Muscle of leg (tissue), 16 donors: ENCODE measurements around the gene SETBP1. TPM values are rescaled to one million over a fixed set of nuclear protein-coding genes. Genes with fewer than 3 reads are reported as not detected.
A peak's percentile ranks its signal among the peaks of the same experiment; 100 is the strongest.

Experiments used
- DNase-seq: peaks from one replicate; pipeline ENCODE4 v3.0.0; 2013
- H3K27ac ChIP-seq: one replicate; pipeline ENCODE4 v1.5.1; 2013; ENCODE audit warnings: mild to moderate bottlenecking, low read length, control low read depth
- H3K27me3 ChIP-seq: one replicate; pipeline ENCODE4 v1.6.1; 2013; ENCODE audit warnings: low read length; ENCODE audit not compliant: control insufficient read depth, insufficient read depth
- H3K36me3 ChIP-seq: one replicate; pipeline ENCODE4 v1.6.1; 2013; ENCODE audit warnings: low read length; ENCODE audit not compliant: control insufficient read depth, insufficient read depth
- H3K4me1 ChIP-seq: one replicate; pipeline ENCODE4 v1.6.1; 2013; ENCODE audit warnings: low read length; ENCODE audit not compliant: control insufficient read depth, insufficient read depth
- H3K4me3 ChIP-seq: one replicate; pipeline ENCODE4 v1.5.1; 2013; ENCODE audit warnings: low read length, control low read depth
- H3K9me3 ChIP-seq: replicated peaks from 2 replicates; pipeline ENCODE4 v1.6.1; 2013; ENCODE audit warnings: low read depth, low read length; ENCODE audit not compliant: control insufficient read depth
- WGBS: methylation state at CpG from one replicate; pipeline ENCODE4 v1.1.5; 2013; ENCODE audit warnings: missing lambda C conversion rate; ENCODE audit not compliant: insufficient coverage; 5-methylcytosine and 5-hydroxymethylcytosine counted together
- long read RNA-seq, 11 donors: transcript quantifications; one replicate each; lab custom pipeline, GENCODE V29; 2026
- polyA plus RNA-seq, 8 donors: library from polyadenylated mRNA; unstranded; fragments of 120-200 nt; gene quantifications; one replicate each; pipeline versions ENCODE4 v1.2.1 to v1.2.3, GENCODE V29; 2013; ENCODE audit warnings: inconsistent platforms in 1 of 8, low replicate concordance in 1 of 8; ENCODE audit not compliant: insufficient read length in 8 of 8, insufficient read depth in 1 of 8
- total RNA-seq: library from RNA; stranded (reverse); fragments of 120-200 nt; gene quantifications from one replicate; pipeline ENCODE4 v1.2.4, GENCODE V29; 2013

The SETBP1 gene
- total RNA-seq = 20.5 TPM
- polyA plus RNA-seq = 10 to 100 TPM; 11.0 to 18.7 (median 16.7) TPM
- long read RNA-seq, donor 1, partial matches to known transcripts = 6 of 6 reads
- long read RNA-seq, donor 1, other reads (novel, unspliced or antisense) = 0 of 6 reads
- long read RNA-seq, donor 2 = 0 reads
- long read RNA-seq, donor 3, partial matches to known transcripts = 0 of 5 reads
- long read RNA-seq, donor 3, other reads (novel, unspliced or antisense) = 5 of 5 reads
- long read RNA-seq, donor 4 = 0 reads
- long read RNA-seq, donor 5 = 0 reads
- long read RNA-seq, donor 6, partial matches to known transcripts = 0 of 1 reads
- long read RNA-seq, donor 6, other reads (novel, unspliced or antisense) = 0 of 1 reads
- long read RNA-seq, donor 7 = 0 reads
- long read RNA-seq, donor 8 = 0 reads
- long read RNA-seq, donor 9 = 0 reads
- long read RNA-seq, donor 10 = 0 reads
- long read RNA-seq, donor 11 = 0 reads

DNA sequence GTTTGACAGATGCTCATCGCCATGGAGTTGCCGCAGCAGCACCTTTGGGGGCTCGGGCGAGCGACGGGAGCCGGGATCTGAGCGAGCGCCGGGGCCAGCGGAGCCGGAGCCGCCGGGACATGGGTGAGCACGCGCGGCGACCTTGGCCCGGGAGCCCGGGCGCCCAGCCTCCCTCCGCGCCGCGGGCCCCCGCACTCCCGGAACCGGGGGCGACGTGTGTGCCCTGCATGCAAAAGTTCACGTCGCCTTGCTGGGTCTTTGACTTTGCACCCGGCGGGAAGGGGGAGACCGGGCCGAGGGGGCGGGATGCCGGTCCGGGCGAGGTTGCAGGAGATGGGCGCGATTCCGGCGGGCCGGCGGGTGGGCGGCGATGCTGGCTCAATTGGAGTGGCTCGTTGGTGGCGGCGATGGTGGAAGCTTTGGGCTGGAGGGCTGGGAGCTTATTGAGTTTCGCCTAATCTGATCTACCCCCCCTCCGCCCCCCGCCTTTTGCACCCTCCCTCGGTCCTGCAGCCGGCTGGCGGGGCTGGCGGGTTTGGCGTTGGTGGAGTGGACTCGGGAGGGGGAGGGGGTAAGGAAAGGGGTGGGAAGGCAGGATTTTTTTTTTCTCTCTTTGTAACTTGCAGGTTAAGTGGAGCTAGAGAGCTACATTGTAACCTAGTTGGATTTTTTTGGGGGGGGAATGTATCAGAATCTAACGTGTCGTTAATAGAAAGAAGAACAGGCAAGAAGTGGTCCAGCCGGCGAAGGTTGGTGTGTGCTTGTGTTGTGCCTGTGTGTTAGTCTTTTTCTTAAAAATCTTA is at the start of gene SETBP1:
Gene SETBP1, plus strand, starts transcription at position 616 of the 803 bp plus-strand sequence. CDS start 20,459 bp downstream, outside the sequence.
- H3K4me1 ChIP-seq = peaks cover 24% of the 10 kb centered on the region
- H3K9me3 ChIP-seq = no peaks in the 10 kb centered on the region
- no peaks in the 10 kb centered on the region for H3K36me3 ChIP-seq
- DNase-seq = peak; percentile 93
- peaks cover 2% of the 10 kb centered on the region for H3K27me3 ChIP-seq
- whole genome bisulfite sequencing = under 1% methylated on average over 45 of the region's 64 CpGs
- peak within 1 kb of the TSS; percentile 83 for H3K4me3 ChIP-seq
- H3K27ac ChIP-seq = peak within 1 kb of the TSS; percentile 92

- no CpG with 5 or more reads among the region's 3 CpGs for WGBS
- H3K36me3 ChIP-seq = no peaks in the 10 kb centered on the region
- H3K4me1 ChIP-seq = peaks cover 2% of the 10 kb centered on the region
- H3K4me3 ChIP-seq = no peak overlapping the region
- H3K9me3 ChIP-seq = no peaks in the 10 kb centered on the region
- H3K27ac ChIP-seq = no peak overlapping the region
- no peak for DNase-seq
- no peaks in the 10 kb centered on the region for H3K27me3 ChIP-seq
These were observed 48.1 kb upstream of the SETBP1 start for GRCh38 chr18:44632469-44633145.

DNA sequence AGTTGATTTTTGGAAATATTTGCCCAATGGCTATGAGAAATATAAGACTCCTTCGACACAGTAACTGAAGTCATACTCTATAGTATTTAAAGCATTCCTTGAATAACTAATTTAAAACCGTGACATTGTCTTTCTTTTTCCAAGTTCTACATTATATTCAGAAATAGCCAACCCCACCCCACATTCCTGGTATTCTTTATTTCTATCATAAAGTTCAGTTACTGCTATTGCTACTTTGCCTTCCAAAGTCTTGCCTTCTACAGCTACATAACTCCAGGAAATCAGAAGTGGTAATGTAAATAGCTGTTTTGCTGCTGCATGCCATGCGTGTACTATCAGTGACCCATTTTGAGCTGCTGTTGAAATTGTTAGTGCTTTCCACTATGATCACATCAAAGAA is 45.1 kb upstream of the SETBP1 start:
- Histone ChIP-seq H3K36me3 (no peaks in the 10 kb centered on the region), H3K4me1 (no peaks in the 10 kb centered on the region), H3K27ac (no peak overlapping the region), H3K27me3 (no peaks in the 10 kb centered on the region), H3K4me3 (no peak overlapping the region), H3K9me3 (no peaks in the 10 kb centered on the region)
- DNase-seq = no peak
- 66% methylated on average over 2 of the region's 3 CpGs for WGBS

DNA sequence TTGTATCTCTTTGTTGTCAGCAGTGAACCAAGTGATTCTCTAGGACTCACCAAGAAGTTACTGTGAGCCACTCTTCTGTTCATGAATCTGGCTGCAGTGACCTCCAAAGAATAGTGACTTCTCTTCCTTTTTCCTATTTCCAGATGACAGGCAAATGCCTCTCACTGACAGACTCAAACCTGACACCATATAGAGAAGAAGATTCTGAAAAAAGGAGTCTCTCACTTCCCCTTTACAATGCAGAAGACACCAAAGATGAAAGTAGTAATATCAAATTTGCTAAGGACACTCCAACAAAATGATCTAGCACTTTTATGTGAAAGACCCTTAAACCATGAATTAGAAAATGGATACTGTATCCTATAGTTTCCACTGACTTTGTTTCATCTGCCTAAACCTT is 44.4 kb upstream of the SETBP1 start:
- H3K27ac ChIP-seq = no peak overlapping the region
- no peaks in the 10 kb centered on the region for H3K27me3 ChIP-seq
- no peaks in the 10 kb centered on the region for H3K4me1 ChIP-seq
- H3K36me3 ChIP-seq = no peaks in the 10 kb centered on the region
- no peaks in the 10 kb centered on the region for H3K9me3 ChIP-seq
- DNase-seq = no peak
- H3K4me3 ChIP-seq = no peak overlapping the region

GRCh38 chr18:44637210-44638033 is 43.3 kb upstream of the SETBP1 start:
- H3K27me3 ChIP-seq = no peaks in the 10 kb centered on the region
- no peaks in the 10 kb centered on the region for H3K36me3 ChIP-seq
- H3K9me3 ChIP-seq = no peaks in the 10 kb centered on the region
- H3K4me3 ChIP-seq = no peak overlapping the region
- no peak for DNase-seq
- no peak overlapping the region for H3K27ac ChIP-seq
- no peaks in the 10 kb centered on the region for H3K4me1 ChIP-seq
- no CpG with 5 or more reads among the region's 5 CpGs for WGBS

DNA sequence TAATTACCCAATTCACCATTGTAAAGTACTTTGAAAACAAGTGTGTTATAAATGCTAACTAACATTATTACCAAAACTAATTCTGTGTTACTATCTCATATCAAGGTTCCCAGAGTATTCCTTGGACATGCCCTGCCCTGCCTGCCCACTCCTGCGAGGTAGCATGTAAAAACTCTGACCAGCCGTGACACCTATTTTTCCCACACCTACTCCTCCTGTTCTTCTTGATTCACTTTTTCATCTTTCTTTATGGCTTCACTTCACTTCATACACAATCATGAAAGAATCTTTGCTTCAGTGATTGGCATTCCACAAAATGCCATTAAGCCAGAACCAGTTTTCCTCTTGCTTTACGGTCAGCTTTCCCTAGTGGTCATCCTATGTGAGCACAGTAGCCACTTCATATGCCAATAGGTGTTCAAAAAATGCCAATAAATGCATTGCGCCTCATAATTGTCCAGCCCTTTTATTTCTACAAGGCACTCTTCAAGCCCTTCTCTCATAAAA is 42.6 kb upstream of the SETBP1 start:
- Histone ChIP-seq H3K36me3 (no peaks in the 10 kb centered on the region), H3K9me3 (no peaks in the 10 kb centered on the region), H3K4me1 (no peaks in the 10 kb centered on the region), H3K4me3 (no peak overlapping the region), H3K27me3 (no peaks in the 10 kb centered on the region), H3K27ac (no peak overlapping the region)
- DNase-seq = no peak
- whole genome bisulfite sequencing = 94% methylated on average over 4 of the region's 4 CpGs

DNA sequence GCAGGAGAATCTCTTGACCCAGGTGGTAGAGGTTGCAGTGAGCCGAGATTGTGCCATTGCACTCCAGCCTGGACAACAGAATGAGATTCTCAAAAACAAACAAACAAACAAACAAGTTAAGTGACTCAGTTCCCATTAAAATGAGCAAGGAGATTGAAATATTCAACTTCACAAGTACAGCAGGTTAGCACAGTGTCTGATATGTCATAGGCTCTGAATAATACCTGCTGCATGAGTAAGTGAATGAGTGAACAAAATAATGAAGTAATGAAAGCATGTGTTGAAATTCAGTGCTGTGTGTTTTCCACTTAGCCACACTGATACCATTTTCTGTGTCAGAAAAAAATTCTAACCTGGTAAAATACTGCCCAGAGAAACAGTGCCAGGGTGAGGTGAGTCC is 41.9 kb upstream of the SETBP1 start:
- Histone ChIP-seq H3K4me3 (no peak overlapping the region), H3K27me3 (no peaks in the 10 kb centered on the region), H3K36me3 (no peaks in the 10 kb centered on the region), H3K4me1 (no peaks in the 10 kb centered on the region), H3K9me3 (no peaks in the 10 kb centered on the region), H3K27ac (no peak overlapping the region)
- DNase-seq = no peak
- no CpG with 5 or more reads among the region's 1 CpG for WGBS

DNA sequence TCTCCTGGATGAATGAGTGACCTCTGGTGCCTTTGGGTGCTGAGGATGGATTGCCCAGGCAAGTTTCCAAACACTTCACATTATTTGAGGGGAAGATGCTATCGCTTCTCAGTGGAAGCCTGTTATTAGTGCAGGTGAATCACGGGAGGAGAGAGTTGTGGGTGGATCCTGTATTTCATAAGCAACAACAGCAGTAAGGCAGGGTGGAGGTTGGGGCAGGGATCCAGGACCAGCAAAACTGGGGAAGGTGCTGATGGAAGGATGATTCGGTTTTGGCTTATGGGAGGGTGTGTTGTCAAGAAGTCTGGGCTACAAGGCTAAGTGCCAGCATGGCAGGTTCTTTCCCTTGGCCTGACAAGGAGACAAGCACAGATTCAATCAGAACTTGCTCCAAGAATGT is 37.7 kb upstream of the SETBP1 start:
- Histone ChIP-seq H3K27ac (no peak overlapping the region), H3K27me3 (no peaks in the 10 kb centered on the region), H3K9me3 (no peaks in the 10 kb centered on the region), H3K4me3 (no peak overlapping the region), H3K4me1 (no peaks in the 10 kb centered on the region), H3K36me3 (no peaks in the 10 kb centered on the region)
- WGBS = 71% methylated on average over 3 of the region's 3 CpGs
- no peak for DNase-seq

- no peaks in the 10 kb centered on the region for H3K9me3 ChIP-seq
- 44% methylated on average over 1 of the region's 6 CpGs for WGBS
- H3K27ac ChIP-seq = no peak overlapping the region
- no peaks in the 10 kb centered on the region for H3K36me3 ChIP-seq
- H3K27me3 ChIP-seq = no peaks in the 10 kb centered on the region
- peak; percentile 11 for DNase-seq
- no peak overlapping the region for H3K4me3 ChIP-seq
- no peaks in the 10 kb centered on the region for H3K4me1 ChIP-seq
These were observed 29.2 kb upstream of the SETBP1 start for GRCh38 chr18:44651478-44651877.
